ENCODE measurements around the gene ZNF23.

Gene ZNF23

GRCh38 chr16:71472051-71472450, 10.0 kb upstream of the ZNF23 start:
- DNase-seq (ENCODE audit: low read depth in 1 of 2, low spot score in 1 of 2), result no peak

GRCh38 chr16:71467810-71468209, 5.8 kb upstream of the ZNF23 start:
- peak in 1 of 2 donors; percentile 3 for DNase-seq (ENCODE audit: low read depth in 1 of 2, low spot score in 1 of 2)

DNA sequence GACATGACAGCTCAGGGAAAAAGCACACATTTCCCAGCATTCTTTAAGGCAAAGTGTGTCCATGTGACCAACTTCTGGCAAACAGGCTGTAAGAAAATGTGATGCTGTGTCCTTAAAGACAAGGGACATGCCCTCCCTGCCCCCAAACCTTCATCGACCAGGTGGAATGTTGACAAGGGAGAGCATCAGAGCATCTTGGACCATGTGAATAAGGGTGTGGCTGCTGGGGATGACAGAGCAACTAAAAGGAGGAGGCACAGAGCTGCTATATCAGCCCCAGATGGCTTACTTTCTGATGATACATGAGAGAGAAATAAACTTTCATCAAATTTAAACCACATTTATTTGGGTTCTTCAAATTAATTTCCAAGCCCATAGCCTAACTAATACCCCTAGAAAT, 2.2 kb upstream of the ZNF23 start:
- DNase-seq (ENCODE audit: low read depth in 1 of 2, low spot score in 1 of 2), result no peak

GRCh38 chr16:71460941-71461340, 1.1 kb downstream of the ZNF23 start:
- DNase-seq (ENCODE audit: low read depth in 1 of 2, low spot score in 1 of 2), result no peak

DNA sequence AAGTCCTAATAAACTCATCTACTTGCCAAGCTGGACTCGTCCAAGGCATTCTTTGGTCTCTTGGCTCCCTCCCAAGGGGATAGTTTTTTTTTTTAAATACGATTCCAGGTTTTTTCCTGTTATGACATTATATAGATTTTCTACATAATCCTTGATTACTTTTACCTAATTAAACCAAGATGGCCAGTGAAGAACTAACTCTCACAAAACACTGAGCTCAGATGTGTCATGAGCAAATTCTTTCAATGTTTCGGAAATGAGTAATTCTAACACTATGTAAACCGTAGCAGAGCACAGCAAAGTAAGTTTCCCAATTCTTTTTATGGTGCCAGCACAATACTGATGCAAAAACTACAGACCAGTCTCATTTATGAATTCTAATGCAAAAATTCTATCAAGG, 1.8 kb downstream of the ZNF23 start:
- DNase-seq (ENCODE audit: low read depth in 1 of 2, low spot score in 1 of 2), result no peak

- no peak for DNase-seq (ENCODE audit: low read depth in 1 of 2, low spot score in 1 of 2)
These were observed 2.5 kb downstream of the ZNF23 start for GRCh38 chr16:71459510-71459909.

GRCh38 chr16:71456801-71457200, 5.2 kb downstream of the ZNF23 start:
- no peak for DNase-seq (ENCODE audit: low read depth in 1 of 2, low spot score in 1 of 2)

DNA sequence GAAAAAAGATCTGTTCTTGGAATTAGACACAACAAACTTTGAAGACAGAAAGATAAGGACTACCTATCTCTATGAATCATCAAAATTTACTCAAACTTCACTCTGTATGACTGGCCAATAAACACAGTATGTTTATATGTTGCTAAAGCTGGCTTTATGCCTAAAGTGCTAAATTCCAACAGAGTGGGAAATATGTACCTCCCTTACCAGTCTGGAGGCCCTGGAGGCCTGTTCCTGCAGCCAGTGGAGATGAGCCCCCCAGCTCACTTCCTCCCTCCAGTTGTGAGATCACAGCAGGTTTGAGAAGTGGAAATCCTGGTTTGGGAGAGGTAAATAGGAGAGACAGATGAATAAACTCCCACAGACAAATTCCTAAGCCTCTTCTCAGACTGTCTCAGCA, 9.0 kb downstream of the ZNF23 start:
- no peak for DNase-seq (ENCODE audit: low read depth in 1 of 2, low spot score in 1 of 2)

DNA sequence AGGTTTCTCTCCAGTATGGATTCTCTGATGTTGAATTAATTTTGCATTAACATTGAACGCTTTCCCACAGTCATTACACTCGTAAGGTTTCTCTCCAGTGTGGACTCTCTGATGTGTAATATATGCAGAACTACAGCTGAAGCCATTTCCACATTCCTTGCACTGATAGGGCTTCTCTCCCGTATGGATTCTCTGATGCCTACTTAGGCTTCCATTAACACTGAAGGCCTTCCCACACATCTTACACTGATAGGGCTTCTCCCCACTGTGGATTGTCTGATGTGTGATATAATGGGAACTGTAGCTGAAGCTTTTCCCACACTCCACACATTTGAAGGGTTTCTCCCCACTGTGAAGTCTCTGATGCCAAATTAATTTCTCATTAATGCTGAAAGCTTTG, 13.0 kb downstream of the ZNF23 start:
- DNase-seq (ENCODE audit: low read depth in 1 of 2, low spot score in 1 of 2), result no peak

DNA sequence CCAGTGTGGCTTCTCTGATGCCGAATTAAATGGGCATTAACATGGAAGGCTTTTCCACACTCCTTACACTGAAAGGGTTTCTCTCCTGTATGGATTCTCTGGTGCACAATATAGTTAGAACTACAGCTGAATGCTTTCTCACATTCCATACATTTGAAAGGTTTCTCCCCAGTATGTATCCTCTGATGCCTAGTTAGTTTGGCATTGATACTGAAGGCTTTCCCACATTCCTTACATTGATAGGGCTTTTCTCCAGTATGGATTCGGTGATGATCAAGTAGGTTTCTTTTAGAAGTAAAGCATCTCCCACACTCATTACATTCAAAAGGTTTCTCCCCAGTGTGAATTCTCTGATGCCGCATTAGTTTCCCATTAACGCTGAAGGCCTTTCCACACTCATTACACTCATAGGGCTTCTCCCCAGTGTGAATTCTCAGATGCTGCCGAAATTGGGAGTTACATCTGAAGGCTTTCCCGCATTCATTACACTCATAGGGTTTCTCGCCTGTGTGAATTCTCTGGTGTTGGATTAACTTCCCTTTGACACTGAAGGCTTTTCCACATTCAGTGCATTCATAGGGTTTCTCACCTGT, 13.7 kb downstream of the ZNF23 start:
- no peak for DNase-seq (ENCODE audit: low read depth in 1 of 2, low spot score in 1 of 2)

DNA sequence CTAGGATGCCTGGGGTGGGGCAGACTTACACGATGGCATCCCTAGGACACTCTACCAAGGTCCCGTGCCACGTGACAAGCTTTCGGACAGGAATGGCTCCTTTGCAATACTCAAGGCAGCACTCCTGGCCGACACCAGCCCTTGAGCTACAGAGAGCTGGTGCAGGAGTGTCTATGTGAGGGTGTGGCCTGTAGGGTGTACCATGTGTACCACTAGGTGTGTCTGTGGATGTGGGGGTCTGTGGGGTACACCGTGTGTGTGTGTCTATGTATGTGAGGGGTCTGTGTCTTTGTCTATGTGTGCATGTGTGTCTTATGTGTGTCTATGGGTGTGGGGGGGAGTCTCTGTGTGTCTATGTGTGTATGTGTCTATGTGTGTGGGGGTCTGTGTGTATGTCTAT, 18.3 kb downstream of the ZNF23 start:
- no peak for DNase-seq (ENCODE audit: low read depth in 1 of 2, low spot score in 1 of 2)

DNA sequence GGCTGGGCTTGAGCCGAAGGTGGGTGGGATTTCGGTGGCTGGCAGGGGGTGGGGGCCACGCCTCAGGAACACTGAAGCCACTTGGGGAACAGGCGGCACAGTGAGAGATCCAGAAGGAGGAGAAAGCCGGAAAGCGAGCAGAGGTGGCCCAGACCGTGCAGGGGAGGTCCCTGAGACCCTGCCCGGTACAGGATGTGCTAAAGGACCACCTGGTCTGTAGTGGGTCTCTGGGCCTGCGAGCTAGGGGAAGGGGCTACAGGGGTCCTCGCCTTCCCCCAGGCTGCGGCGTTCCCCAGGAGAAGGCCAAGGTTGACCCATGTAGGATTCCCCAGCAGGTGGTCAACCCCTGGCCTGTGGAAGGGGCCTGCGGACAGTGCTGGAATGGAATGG, 20.0 kb downstream of the ZNF23 start, which contains the start of gene TLE7:
Gene TLE7 (minus strand): TSS at position 4 of the 390 bp plus-strand sequence. CDS start 8,730 bp downstream, outside the sequence.
- no peak for DNase-seq (ENCODE audit: low read depth in 1 of 2, low spot score in 1 of 2)

GRCh38 chr16:71441348-71442050, 20.5 kb downstream of the ZNF23 start:
- DNase-seq (ENCODE audit: low read depth in 1 of 2, low spot score in 1 of 2), result no peak

DNA sequence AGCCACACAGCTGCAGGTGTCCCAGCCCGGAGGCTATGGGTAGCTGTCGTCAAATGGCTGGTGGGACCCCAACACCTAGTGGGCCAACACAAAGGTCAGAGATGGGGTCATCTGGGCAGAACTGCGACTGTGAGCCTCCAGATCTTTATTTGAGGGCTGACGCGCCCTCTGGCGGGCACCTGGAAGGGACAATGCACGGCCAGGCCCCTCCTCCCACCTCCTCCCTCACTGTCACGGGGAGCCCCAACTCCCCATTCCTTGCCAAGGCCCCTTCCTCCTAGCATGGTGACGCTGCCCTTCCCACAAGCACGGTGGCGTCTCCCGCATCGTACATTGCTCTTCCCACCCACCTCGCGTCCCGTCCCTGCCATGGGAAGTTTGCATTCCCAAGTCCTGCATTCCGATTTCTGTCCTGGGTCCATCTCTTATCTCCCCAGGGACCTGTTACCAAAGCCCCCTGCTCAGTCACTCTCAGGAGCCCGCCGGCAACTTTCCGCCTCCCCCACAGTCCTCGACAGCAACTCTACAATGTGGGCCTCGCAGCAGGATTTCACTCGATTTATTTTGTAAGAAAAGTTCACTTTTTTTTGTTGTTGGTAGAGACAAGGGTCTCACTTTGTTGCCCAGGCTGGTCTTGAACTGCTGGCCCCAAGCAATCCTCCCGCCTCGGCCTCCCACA, 21.2 kb downstream of the ZNF23 start:
- no peak for DNase-seq (ENCODE audit: low read depth in 1 of 2, low spot score in 1 of 2)

DNA sequence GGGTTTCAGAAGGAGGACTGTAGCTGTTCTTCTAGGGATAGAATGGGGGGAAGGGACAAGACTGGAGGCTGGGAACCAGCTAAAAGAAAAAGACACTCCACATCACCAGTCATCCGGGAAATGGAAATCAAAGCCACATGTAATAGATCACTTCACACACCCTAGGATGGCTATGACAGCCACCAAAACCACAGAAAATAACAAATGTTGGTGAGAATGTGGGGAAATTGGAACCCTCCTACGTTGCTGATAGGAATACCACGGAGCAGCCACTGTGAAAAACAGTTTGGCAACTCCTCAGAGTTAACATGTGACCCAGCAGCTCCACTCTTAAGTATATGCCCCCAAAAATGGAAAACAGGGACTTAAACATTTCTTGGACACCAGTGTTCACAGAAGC, 22.5 kb downstream of the ZNF23 start:
- DNase-seq (ENCODE audit: low read depth in 1 of 2, low spot score in 1 of 2), result no peak

GRCh38 chr16:71436473-71436872, 25.6 kb downstream of the ZNF23 start:
- DNase-seq (ENCODE audit: low read depth in 1 of 2, low spot score in 1 of 2), result no peak

GRCh38 chr16:71432906-71433305, 29.1 kb downstream of the ZNF23 start:
- no peak for DNase-seq (ENCODE audit: low read depth in 1 of 2, low spot score in 1 of 2)

- no peak for DNase-seq (ENCODE audit: low read depth in 1 of 2, low spot score in 1 of 2)
These were observed 30.1 kb downstream of the ZNF23 start for GRCh38 chr16:71431991-71432390.

- DNase-seq (ENCODE audit: low read depth in 1 of 2, low spot score in 1 of 2), result no peak
These were observed 30.9 kb downstream of the ZNF23 start for GRCh38 chr16:71431176-71431575.

GRCh38 chr16:71430744-71431143, 31.3 kb downstream of the ZNF23 start:
- DNase-seq (ENCODE audit: low read depth in 1 of 2, low spot score in 1 of 2), result no peak

DNA sequence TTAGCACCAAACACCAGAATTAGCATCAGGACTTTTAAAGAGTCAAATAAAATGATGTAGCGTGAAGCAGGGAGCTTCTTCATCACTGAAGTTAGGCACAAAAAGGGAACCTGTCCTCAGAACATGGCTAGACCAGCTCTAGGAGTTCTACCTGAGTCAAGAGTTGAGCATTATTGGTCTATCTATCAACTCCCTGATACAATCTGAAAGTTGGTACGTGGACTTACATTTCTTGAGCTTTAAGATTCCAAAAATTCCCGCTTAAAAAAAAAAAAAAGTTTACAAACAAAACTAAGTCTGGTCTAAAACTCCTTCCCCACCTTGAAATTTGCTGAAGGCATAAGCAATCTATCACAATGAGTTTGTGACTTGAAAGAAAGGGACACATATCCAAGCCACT, 32.5 kb downstream of the ZNF23 start:
- DNase-seq (ENCODE audit: low read depth in 1 of 2, low spot score in 1 of 2), result no peak

GRCh38 chr16:71428883-71429282, 33.2 kb downstream of the ZNF23 start:
- no peak for DNase-seq (ENCODE audit: low read depth in 1 of 2, low spot score in 1 of 2)

Data from activated CD4-positive, alpha-beta T cell treated with anti-CD3 and anti-CD28 coated beads, Interleukin-2, amount 50 U/mL, for 24 hours (primary cell).